GM18858 (cell line): ENCODE results near the gene CKAP2.
"Not testable (repeated sequence)": the region's sequence is repeated elsewhere in the genome, so short reads cannot be mapped to it uniquely, and the experiment has no call there.

Experiments used
- ATAC-seq: cut with Tn5 transposase; IDR thresholded peaks from one replicate; pipeline ENCODE4 v1.9.1; 2021; ENCODE audit not compliant: unreplicated experiment

The CKAP2 gene

GRCh38 chr13:52450793-52451116 lies 4.5 kb upstream of the CKAP2 start:
- ATAC-seq, result no peak

DNA sequence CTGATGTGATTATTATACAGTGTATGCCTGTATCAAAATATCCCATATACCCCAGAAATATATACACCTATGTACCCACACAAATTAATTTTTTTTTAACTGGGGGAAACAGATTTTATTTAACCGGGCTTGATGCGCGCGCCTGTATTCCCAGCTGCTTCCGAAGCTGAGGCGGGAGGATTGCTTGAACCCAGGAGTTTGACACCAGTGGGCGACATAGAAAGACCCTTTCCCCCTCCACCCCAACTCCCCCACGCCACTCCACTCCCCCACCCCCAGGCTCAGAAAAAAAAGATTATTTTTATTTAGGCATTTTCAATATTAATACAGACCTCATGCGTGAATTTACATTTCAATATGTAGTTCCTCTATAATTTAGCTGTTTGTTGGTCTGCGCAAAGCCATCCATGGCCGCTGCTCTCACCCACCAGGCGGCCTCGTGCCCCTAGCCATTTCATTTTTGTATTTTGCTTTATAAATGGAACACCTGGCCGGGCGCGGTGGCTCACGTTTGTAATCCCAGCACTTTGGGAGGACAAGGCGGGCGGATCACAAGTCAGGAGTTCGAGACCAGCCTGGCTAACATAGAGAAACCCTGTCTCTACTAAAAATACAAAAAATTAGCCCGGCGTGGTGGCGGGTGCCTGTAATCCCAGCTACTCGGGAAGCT lies 4.0 kb upstream of the CKAP2 start:
- ATAC-seq, result no peak

- no peak for ATAC-seq
Observed at GRCh38 chr13:52452470-52452869, 2.8 kb upstream of the CKAP2 start.

GRCh38 chr13:52454459-52454819 lies 839 bp upstream of the CKAP2 start:
- ATAC-seq, result peak; percentile 23

GRCh38 chr13:52455677-52456041 lies 381 bp downstream of the CKAP2 start:
- ATAC-seq, result peak; percentile 18

GRCh38 chr13:52459668-52460067 lies 4.4 kb downstream of the CKAP2 start:
- ATAC-seq, result no peak

DNA sequence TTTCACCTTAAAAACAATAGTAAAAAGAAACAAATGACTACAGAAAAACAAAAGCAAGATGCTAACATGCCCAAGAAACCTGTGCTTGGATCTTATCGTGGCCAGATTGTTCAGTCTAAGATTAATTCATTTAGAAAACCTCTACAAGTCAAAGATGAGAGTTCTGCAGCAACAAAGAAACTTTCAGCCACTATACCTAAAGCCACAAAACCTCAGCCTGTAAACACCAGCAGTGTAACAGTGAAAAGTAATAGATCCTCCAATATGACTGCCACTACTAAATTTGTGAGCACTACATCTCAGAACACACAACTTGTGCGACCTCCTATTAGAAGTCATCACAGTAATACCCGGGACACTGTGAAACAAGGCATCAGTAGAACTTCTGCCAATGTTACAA lies 6.0 kb downstream of the CKAP2 start:
- ATAC-seq, result no peak

DNA sequence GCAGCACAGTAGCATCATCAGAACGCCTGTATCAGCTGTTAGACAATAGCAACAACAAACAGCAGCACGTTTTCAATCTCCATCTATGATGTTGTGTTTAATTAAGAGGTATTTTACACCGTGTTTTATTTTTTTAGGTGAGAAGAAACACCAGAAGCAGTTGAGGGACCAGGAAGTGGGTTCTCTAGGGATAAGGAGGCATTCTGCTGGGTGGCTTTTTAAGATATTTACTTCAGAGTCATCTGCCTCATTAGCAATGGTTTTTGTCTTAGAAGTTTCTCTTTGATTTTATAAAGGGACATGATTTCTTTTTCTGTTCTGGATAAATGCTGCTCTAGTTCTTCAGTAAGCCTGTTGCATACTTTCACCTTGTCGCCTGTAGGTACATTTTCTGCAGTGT lies 8.2 kb downstream of the CKAP2 start:
- ATAC-seq, result no peak

DNA sequence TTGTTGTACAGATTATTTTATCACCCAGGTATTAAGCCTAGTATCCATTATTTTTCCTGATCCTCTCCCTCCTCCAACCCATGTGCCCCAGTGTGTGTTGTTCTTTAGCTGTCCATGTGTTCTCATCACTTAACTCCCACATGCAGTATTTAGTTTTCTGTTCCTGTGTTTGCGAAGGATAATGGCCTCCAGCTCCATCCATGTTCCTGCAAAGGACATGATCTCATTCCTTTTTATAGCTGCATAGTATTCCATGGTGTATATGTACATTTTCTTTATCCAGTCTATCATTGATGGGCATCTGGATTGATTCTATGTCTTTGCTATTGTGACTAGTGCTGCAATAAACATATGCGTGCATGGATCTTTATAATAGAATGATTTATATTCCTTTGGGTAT lies 13.2 kb downstream of the CKAP2 start:
- not testable (repeated sequence) for ATAC-seq

DNA sequence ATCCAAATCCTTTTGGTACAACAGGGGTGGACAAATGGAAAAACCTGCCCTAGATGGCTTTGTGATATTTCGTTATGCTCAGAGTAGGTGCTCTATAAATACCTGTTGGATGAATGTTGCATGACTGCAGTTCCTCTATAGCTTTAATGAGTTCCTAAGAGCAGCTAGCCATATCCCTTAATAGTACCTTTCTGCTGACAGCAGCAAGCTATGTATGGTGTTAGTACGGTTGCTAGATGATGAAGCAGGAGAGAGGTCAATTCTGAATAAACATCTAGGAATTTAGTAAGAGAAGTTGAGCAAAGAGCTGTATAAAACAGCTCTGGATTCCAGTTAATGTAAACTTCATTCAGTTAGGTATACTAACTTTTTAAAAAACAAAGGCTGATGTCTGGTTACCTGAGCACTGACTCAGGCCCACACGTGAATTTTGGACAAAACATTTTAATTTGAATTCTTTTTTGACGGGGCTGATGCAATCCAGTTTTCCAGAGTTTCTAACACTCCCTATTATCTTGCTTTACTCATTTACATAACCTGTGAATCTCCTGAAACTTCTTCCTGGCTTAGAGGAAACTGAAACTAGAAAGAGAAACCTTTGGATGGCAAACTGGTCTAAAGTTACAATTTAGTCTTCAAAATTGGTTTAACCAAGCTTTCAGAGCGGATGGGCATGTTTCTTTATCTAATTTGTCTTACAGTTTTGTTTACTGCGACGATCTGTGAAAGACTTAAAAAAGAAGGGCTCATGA lies 25.6 kb downstream of the CKAP2 start:
- ATAC-seq, result not testable (repeated sequence)

GRCh38 chr13:52487078-52487477 lies 31.8 kb downstream of the CKAP2 start:
- ATAC-seq, result not testable (repeated sequence)

GRCh38 chr13:52488763-52489162 lies 33.5 kb downstream of the CKAP2 start:
- ATAC-seq, result not testable (repeated sequence)

GRCh38 chr13:52491015-52491414 lies 35.7 kb downstream of the CKAP2 start:
- not testable (repeated sequence) for ATAC-seq

- not testable (repeated sequence) for ATAC-seq
Observed at GRCh38 chr13:52494241-52494640, 39.0 kb downstream of the CKAP2 start.

DNA sequence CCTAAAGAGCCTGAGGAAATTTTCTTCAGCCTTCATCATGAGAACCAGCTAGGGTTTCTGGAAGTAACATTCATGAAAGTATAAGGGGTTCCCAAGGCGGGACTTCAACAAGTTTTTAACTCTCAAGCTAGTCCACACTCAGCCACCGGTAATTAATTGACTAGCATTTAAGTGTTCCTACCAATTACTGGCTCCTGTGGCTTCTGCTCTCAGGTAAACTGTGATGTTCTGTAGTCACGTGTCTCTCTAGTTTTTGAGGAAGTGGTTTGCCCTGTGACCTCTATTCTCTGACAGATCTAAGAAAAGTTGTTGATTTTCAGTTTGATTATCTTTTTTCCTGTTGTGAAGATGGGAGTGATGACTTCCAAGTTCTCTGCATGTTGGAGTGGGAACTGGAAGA lies 42.7 kb downstream of the CKAP2 start:
- ATAC-seq, result not testable (repeated sequence)

DNA sequence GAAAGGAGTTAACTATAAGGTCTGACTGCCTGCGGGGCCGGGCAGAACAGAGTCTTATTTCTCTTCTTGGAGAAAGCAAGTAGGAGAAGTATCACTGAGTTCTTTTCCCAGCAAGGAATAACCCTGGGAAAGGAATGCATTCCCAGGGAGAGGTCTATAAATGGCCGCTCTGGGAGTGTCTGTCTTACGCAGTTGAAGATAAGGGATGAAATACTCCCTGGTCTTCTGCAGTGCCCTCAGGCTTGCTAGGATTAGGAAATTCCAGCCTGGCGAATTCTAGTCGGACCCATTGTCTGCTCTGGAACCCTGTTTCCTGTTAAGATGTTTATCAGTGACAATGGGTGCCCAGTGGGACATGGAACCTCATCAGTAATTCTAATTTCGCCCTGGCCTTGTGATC lies 47.0 kb downstream of the CKAP2 start:
- ATAC-seq, result not testable (repeated sequence)

- not testable (repeated sequence) for ATAC-seq
Observed at GRCh38 chr13:52505843-52506242, 50.6 kb downstream of the CKAP2 start.

GRCh38 chr13:52509532-52509931 lies 54.3 kb downstream of the CKAP2 start:
- ATAC-seq, result not testable (repeated sequence)

GRCh38 chr13:52510221-52510797 lies 55.0 kb downstream of the CKAP2 start:
- not testable (repeated sequence) for ATAC-seq

- not testable (repeated sequence) for ATAC-seq
Observed at GRCh38 chr13:52511598-52511997, 56.3 kb downstream of the CKAP2 start.

- not testable (repeated sequence) for ATAC-seq
Observed at GRCh38 chr13:52513957-52514596, 58.8 kb downstream of the CKAP2 start.

- not testable (repeated sequence) for ATAC-seq
Observed at GRCh38 chr13:52523323-52523722, 68.0 kb downstream of the CKAP2 start.
